H1 (cell line): ENCODE results near the gene CACNA1F. TPM values are rescaled to one million over a fixed set of nuclear protein-coding genes. Genes with fewer than 3 reads are reported as not detected.

Source experiments
- HDAC2 ChIP-seq, 2 experiments: fragments of 300-600 bp in 1 of 2; sonication (generic) in 1 of 2; IDR thresholded peaks; 2 replicates each; pipeline ENCODE4 v1.6.1; 2011 to 2012; ENCODE audit warnings: low read depth in 2 of 2, low read length in 2 of 2, mild to moderate bottlenecking in 2 of 2, moderate library complexity in 2 of 2, borderline replicate concordance in 1 of 2, inconsistent platforms in 1 of 2
- SIN3A ChIP-seq, 2 experiments: IDR thresholded peaks in 1 of 2; conservative IDR thresholded peaks in 1 of 2; 2 replicates each; pipeline ENCODE4 v1.6.1; 2011 to 2012; ENCODE audit warnings: low read length in 2 of 2, improper control_type of control experiment in 1 of 2, low read depth in 1 of 2, mild to moderate bottlenecking in 1 of 2
- polyA plus RNA-seq, 7 experiments: library from polyadenylated mRNA; depleted of rRNA in 3 of 7; stranded (reverse) in 5 of 7; unstranded in 2 of 7; fragments of >200 nt in 5 of 7; fragments of 200-250 nt in 2 of 7; gene quantifications; 1 replicate in 5 of 7; 2 replicates in 1 of 7; 4 replicates in 1 of 7; pipeline versions ENCODE4 v1.2.1 to v1.2.3, GENCODE V29; 2011 to 2013; ENCODE audit warnings: missing spikeins in 2 of 7, mixed read lengths in 2 of 7
- total RNA-seq: library from RNA; stranded (reverse); fragmentation: NEBNext Ultra II Directional; extraction: Animal tissue kit (Norgen Biotek cat#: 25700); gene quantifications from 2 replicates; pipeline ENCODE4 v1.2.1, GENCODE V29; 2021
- TF ChIP-seq, protein P1 (sequence below): IDR thresholded peaks from 2 replicates; pipeline ENCODE4 v1.6.1; 2012; ENCODE audit warnings: inconsistent platforms

The CACNA1F gene
- total and polyA plus RNA-seq, 2 of the 8 experiments (the other 6 are each of a cell fraction or from before 2014, with no cell fraction given), result 0.59 to 0.84 TPM

DNA sequence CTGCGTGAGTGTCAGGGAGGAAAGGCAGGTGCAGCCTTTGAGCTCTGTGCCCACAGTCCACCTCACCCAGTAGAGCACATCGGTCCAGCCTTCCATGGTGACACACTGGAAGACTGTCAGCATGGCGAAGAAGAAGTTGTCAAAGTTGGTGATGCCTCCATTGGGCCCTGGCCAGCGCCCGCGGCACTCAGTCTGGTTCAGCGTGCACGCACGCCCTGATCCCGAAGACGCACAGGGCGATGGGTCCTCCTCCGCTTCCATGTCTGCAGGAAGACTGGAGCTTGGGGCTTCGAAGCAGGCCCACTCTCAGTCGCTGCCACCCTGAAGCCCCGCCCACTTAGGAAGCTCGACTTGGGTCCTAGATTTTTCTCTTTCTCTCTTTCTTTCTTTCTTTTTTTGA, 5.0 kb downstream of the CACNA1F start (continued):
- TF ChIP-seq, protein P1, sequence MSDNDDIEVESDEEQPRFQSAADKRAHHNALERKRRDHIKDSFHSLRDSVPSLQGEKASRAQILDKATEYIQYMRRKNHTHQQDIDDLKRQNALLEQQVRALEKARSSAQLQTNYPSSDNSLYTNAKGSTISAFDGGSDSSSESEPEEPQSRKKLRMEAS, result no peak
- TF ChIP-seq SIN3A (conservative IDR thresholded peaks at IDR 0.05 in 1 of 2, IDR thresholded peaks at IDR 0.05 in 1 of 2; ENCODE audit: low read depth in 1 of 2, low read length in 2 of 2) (no peak), HDAC2 (IDR thresholded peaks at IDR 0.05; ENCODE audit: borderline replicate concordance in 1 of 2, low read depth in 2 of 2, low read length in 2 of 2) (no peak)
